SU-DHL-6 (cell line): ENCODE measurements around the gene TMEM9B.
"Not testable (repeated sequence)": the region's sequence is repeated elsewhere in the genome, so short reads cannot be mapped to it uniquely, and the experiment has no call there.

Experiments
- H2AFZ ChIP-seq: fragments of 200-600 bp; sonication (generic); 2 replicates; pipeline ENCODE4 v1.6.1; 2014; ENCODE audit warnings: low read depth, mild to moderate bottlenecking, moderate library complexity, mixed read lengths, antibody characterized with exemption, low read length; ENCODE audit not compliant: severe bottlenecking
- H3F3A ChIP-seq: fragments of 200-600 bp; shearing (Covaris generic); 2 replicates; pipeline ENCODE4 v1.6.0; 2016; ENCODE audit warnings: antibody characterized with exemption, mild to moderate bottlenecking; ENCODE audit not compliant: insufficient read depth
- H3K27ac ChIP-seq: fragments of 200-600 bp; sonication (generic); 2 replicates; pipeline ENCODE4 v1.5.1; 2016; ENCODE audit warnings: low read depth, mild to moderate bottlenecking, low read length, moderate library complexity, mixed read lengths
- H3K27me3 ChIP-seq: fragments of 200-600 bp; sonication (generic), shearing (Covaris generic); 2 replicates; pipeline ENCODE4 v1.6.0; 2014; ENCODE audit warnings: mild to moderate bottlenecking, low read length
- H3K36me3 ChIP-seq: fragments of 200-600 bp; sonication (generic); 2 replicates; pipeline ENCODE4 v1.6.1; 2014; ENCODE audit warnings: mild to moderate bottlenecking, low read length, mixed read lengths
- H3K4me2 ChIP-seq: fragments of 300-600, 200-600 bp; shearing (Covaris generic), sonication (generic); 2 replicates; pipeline ENCODE4 v1.6.0; 2014; ENCODE audit warnings: low read length, low read depth, mild to moderate bottlenecking; ENCODE audit not compliant: poor library complexity, severe bottlenecking
- H3K4me3 ChIP-seq: fragments of 200-600 bp; sonication (generic); 2 replicates; pipeline ENCODE4 v1.5.1; 2014; ENCODE audit warnings: antibody characterized with exemption, low read length, mild to moderate bottlenecking, mixed read lengths; ENCODE audit not compliant: insufficient read depth, poor library complexity, severe bottlenecking
- H3K79me2 ChIP-seq: fragments of 200-600 bp; sonication (generic); 2 replicates; pipeline ENCODE4 v1.6.1; 2014; ENCODE audit warnings: mild to moderate bottlenecking, low read length, moderate library complexity; ENCODE audit not compliant: insufficient read depth
- H3K9ac ChIP-seq: fragments of 200-600 bp; sonication (generic); 2 replicates; pipeline ENCODE4 v1.7.0; 2014; ENCODE audit warnings: mild to moderate bottlenecking, low read length
- H3K9me2 ChIP-seq: fragments of 200-600 bp; sonication (generic); replicated peaks from 2 replicates; pipeline ENCODE4 v1.6.1; 2014; ENCODE audit warnings: low read length; ENCODE audit not compliant: insufficient read depth
- H3K9me3 ChIP-seq: fragments of 200-600 bp; sonication (generic); 2 replicates; pipeline ENCODE4 v1.6.1; 2014; ENCODE audit warnings: low read length, mixed read lengths; ENCODE audit not compliant: insufficient read depth
- H4K20me1 ChIP-seq: fragments of 200-600 bp; sonication (generic); 2 replicates; pipeline ENCODE4 v1.6.1; 2014; ENCODE audit warnings: low read depth, mild to moderate bottlenecking, antibody characterized with exemption, low read length, moderate library complexity, mixed read lengths
- CTCF ChIP-seq: fragments of 200-600 bp; sonication (generic); IDR thresholded peaks from one replicate; pipeline ENCODE4 v1.5.1; 2017; ENCODE audit warnings: antibody characterized with exemption, mild to moderate bottlenecking, low read length, moderate library complexity; ENCODE audit not compliant: insufficient read depth, poor library complexity, severe bottlenecking
- EZH2phosphoT487 ChIP-seq: fragments of 200-600 bp; sonication (generic), shearing (Covaris generic); conservative IDR thresholded peaks from 2 replicates; pipeline ENCODE4 v1.6.1; 2018; ENCODE audit warnings: mild to moderate bottlenecking, antibody characterized with exemption, low read length, moderate library complexity, mixed read lengths

TMEM9B gene

DNA sequence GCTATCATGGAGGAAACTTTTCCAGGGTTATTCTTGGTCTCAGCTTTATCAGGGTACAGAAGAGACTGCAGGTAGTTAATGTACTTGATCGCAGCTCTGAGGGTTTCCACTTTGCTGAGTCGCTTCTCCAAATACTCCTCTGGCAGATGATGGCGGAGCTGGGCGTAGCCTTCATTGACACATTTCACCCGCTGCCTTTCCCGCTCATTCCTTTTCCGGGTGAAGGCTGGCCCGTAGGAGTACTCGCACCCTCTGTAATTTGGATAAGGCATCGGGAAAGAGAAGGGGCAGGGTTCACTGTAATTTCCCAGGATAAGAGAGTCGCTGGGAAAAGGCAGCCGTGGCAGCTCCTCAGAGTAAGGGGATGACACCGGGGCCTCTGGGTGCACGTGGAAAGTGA is 26.6 kb downstream of the TMEM9B start:
- no peaks in the 10 kb centered on the region for H3K27me3 ChIP-seq
- H3K4me3 ChIP-seq, result no peak overlapping the region
- no peak overlapping the region for H3K4me2 ChIP-seq
- H3K9me3 ChIP-seq, result no peaks in the 10 kb centered on the region
- H3K79me2 ChIP-seq, result no peaks in the 10 kb centered on the region
- H2AFZ ChIP-seq, result no peak overlapping the region
- no peak for TF ChIP-seq CTCF
- no peak for TF ChIP-seq EZH2phosphoT487
- no peaks in the 10 kb centered on the region for H4K20me1 ChIP-seq
- no peaks in the 10 kb centered on the region for H3F3A ChIP-seq
- no peaks in the 10 kb centered on the region for H3K9me2 ChIP-seq
- H3K9ac ChIP-seq, result no peak overlapping the region
- H3K36me3 ChIP-seq, result no peaks in the 10 kb centered on the region
- no peak overlapping the region for H3K27ac ChIP-seq

GRCh38 chr11:8937159-8937558 is 27.1 kb downstream of the TMEM9B start:
- Histone ChIP-seq H3F3A (no peaks in the 10 kb centered on the region), H3K4me3 (no peak overlapping the region), H3K9ac (no peak overlapping the region), H2AFZ (no peak overlapping the region), H3K27ac (no peak overlapping the region), H3K36me3 (no peaks in the 10 kb centered on the region), H3K27me3 (no peaks in the 10 kb centered on the region), H3K9me3 (no peaks in the 10 kb centered on the region), H3K79me2 (no peaks in the 10 kb centered on the region), H3K9me2 (no peaks in the 10 kb centered on the region), H3K4me2 (no peak overlapping the region), H4K20me1 (no peaks in the 10 kb centered on the region)
- no peak for TF ChIP-seq EZH2phosphoT487
- TF ChIP-seq CTCF, result no peak

DNA sequence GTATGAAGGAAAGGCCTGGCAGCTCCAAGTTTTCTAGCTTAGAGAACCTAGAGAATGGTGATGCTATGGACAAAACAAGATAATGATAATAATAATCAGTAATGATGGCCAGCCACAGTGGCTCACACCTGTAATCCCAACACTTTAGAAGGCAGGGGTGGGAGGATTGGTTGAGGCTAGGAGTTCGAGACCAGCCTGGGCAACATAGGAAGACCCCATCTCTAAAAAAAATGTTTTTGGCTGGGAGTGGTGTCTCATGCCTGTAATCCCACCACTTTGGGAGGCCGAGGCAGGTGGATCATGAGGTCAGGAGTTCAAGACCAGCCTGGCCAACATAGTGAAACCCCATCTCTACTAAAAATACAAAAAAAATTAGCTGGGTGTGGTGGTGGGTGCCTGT is 28.5 kb downstream of the TMEM9B start:
- H3K27ac ChIP-seq, H3K9ac ChIP-seq, H2AFZ ChIP-seq, H3K9me2 ChIP-seq, H3K4me2 ChIP-seq, H3K4me3 ChIP-seq, H3K27me3 ChIP-seq, H3F3A ChIP-seq, H3K9me3 ChIP-seq, H3K36me3 ChIP-seq, H4K20me1 ChIP-seq, H3K79me2 ChIP-seq: not testable (repeated sequence)

DNA sequence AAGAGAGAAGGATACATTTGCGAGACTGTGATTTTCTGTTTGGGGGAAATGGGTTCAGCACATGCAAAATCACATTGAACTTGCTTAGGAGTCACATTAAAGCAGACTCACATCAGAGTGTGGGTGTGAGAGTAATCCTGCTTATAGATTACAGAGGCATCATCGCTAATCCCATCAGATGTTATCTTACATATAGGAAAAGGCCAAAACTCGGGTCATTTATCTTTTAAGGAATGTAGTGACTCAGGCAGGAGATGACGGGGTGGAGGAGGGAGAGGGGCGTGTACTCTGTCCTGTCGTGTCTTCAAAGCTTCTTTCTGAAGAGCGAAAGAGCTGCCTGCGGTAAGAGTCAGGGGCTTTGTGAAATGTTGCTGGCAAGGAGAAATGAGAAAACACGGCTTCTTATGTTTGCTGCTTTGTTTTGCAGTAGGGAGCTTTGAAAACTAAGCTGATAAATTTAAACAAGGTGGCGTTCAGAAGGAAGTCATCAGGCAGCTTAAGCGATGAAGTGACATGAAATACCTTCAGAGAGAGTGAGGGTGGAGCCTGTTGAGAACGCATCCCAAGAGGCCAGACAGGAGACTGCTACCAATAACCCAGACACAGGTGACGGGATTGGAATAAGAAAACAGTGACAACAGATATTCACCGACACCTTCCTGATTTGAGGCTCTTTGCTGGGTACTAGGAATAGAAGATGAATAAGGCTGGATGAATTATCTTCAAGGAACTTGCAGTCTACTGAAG is 29.3 kb downstream of the TMEM9B start:
- Histone ChIP-seq H3K4me3 (no peak overlapping the region), H4K20me1 (no peaks in the 10 kb centered on the region), H3K4me2 (no peak overlapping the region), H3F3A (no peaks in the 10 kb centered on the region), H2AFZ (no peak overlapping the region), H3K79me2 (no peaks in the 10 kb centered on the region), H3K36me3 (no peaks in the 10 kb centered on the region), H3K27ac (no peak overlapping the region), H3K9me3 (no peaks in the 10 kb centered on the region), H3K27me3 (no peaks in the 10 kb centered on the region), H3K9ac (no peak overlapping the region), H3K9me2 (no peaks in the 10 kb centered on the region)
- TF ChIP-seq CTCF (no peak), EZH2phosphoT487 (no peak)
